8988T (cell line): ENCODE results near the gene LAMC1.
A peak's percentile ranks its signal among the peaks of the same experiment; 100 is the strongest.

Experiments
- DNase-seq: peaks from one replicate; pipeline ENCODE4 v3.0.0; 2011

Gene LAMC1

DNA sequence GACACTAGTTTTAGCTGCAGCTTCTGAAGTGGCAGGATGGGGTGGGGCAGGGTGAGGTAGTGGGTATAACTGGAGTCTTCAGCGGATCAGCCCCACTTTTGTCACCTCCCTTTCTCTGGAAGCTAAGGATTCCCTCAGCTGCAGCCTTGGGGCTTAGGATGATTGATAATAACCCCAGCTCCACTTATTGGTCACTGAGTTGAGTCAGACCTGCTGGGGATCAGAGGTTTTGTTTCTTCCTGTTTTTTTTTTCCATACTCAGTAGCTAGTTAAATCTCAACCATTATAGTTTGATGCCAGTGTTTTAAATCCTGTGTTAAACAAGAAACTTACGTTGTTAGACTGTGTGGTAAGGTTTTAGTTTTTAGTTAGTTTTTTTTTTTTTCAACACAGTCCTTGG is 57.2 kb downstream of the LAMC1 start:
- DNase-seq = no peak

DNA sequence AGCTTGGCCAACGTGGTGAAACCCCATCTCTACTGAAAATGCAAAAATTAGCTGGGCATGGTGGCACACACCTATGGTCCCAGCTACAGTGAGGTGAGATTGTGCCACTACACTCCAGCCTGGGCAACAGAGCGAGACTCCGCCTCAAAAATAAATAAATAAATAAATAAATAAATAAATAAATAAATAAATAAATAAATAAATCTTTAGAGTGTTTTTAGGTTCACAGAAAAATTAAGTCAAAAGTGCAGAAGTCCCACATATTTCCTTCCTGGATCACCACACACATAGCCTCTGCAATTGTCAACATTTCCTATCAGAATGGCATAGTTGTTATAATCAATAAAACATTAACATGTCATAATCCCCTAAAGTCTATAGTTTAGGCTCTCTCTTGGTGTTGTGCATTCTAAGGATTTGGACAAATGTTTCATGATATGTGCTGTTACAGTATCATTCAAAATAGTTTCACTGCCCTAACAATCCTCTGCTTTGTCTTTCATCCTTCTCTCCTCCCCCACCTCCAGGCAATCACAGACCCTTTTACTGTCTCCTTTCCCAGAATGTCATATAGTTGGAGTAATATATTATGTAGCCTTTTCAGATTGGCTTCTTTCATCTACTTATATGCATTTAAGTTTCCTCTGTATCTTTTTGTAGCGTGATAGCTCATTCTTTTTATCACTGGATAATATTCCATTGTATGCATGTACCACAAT is 58.3 kb downstream of the LAMC1 start:
- no peak for DNase-seq

DNA sequence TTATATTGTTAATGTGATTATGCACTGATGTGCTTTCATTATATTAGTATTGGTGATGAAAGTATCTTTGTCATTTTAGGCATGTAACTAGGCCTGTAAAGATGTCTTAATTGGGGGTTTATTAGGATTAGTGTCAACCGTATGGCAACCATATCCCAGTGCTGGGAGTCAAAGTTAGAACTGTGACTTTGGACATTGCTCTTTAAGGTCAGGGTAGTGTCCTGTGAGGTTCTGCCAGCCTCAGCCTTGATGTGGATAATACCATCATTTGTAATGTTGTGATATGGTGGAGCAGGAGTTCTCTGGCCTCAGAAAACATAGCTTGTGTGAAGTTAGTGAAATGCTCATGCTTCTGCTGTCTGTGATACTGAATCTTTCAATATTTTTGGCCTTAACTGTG is 59.4 kb downstream of the LAMC1 start:
- DNase-seq = no peak

DNA sequence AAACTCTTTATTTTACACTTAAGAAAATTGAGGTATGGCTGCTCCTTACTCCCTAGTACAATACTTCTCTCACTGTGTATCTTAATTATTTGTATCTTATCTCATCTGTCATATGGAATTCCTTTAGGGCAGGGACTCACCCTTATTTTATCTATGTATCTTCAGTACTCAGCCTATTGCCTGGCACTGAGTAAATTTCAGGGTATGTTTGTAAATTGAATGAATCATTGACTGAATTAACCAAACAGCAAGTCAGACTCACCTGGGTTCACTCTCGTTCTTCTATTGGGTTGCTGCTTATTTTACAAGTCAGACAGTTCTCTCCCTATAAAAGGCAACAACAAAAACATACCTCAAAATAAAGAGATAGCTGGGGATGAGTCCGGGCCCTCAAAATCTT is 63.8 kb downstream of the LAMC1 start:
- no peak for DNase-seq

DNA sequence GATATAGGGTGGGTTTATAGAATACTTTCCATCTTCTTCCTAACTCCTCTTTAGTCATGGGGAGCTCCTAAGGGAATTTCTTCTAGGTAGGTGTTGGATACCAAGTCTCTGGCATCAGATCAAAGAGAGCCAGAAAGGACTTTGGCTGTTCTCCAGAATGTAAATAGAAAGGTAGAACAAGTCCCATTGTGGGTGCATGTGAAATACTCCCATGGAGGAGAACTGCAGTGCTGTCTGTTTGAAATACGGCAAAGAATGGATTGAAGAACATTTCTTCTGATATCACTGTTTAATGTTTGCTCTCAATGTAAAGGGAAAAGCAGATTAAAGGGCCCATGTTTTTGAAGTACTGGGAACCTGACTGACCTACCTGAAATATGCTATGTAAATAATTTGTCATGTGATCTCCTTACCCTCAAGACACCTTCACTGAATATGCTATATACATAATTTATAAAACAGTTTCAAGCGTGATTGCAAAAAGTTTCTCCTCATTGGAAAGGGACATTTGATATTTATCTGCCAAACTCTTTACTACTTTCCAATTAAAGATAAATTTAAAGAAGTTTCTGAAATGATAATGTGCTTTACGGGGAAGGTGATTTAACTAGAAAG is 65.9 kb downstream of the LAMC1 start:
- no peak for DNase-seq

DNA sequence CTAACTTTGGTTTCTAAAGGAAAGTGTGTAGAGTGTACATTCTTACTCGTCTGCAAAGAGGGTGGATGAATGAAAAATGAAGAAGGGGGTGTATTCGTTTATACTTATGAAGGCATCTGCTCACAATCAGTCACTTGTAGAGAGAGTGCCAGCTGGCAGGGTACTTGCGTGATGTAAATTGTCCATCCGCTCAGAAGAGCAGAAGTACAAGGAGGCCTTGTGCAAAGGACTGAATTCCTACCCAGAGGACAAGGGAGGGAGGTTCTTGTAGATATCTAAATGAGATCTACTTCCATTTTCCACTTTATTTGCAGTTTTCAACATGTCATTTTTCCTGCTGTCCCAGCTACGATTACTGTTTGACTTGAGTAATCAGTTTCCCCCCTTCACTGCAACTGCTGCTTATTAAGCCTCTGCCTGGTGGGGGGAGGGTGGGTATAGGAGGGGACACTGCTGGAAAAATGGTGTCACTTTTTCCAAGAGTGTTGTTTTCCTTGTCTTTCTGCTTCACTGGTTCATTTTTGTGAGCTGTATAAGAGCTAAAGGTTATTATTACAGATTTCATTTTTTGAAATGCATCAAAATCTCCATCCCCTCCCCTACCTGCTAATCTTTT is 67.3 kb downstream of the LAMC1 start:
- DNase-seq = no peak

DNA sequence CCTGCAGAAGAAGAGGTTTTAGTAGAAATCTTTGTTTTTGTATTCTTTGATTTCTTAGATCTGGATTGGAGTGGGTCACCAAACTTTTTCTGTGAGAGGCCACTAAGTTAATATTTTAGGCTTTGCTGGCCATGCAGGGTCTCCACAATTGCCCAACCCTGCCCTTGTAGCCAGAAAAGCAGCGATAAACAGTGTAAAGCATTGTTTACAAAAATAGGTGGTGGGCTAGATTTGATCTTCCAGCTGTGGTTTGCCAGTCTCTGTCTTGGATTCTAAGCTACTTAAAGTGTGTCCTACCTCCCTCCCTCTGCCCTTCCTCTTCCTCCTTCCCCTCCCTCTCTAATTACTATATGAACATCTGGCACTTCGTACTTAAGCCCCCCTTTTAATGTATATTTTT is 68.0 kb downstream of the LAMC1 start:
- DNase-seq = no peak

DNA sequence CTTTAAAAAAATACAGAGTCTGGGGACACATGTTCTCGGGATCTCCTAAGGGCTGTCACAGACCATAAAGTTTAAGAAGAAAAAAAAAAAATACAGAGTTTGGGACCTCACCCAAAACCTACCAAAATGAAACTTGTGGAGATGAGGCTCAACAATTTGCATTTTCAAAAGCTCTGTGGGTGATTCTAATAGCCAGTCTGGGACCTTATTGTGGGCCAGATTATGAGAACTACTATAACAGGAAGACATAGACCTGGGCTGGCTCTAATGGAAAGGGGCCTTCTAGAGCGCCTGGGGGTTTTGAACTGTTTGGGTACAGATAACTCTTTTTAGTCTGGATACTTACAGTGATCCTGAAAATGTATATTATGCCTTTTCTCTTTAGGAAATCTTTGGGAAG is 69.1 kb downstream of the LAMC1 start:
- no peak for DNase-seq

DNA sequence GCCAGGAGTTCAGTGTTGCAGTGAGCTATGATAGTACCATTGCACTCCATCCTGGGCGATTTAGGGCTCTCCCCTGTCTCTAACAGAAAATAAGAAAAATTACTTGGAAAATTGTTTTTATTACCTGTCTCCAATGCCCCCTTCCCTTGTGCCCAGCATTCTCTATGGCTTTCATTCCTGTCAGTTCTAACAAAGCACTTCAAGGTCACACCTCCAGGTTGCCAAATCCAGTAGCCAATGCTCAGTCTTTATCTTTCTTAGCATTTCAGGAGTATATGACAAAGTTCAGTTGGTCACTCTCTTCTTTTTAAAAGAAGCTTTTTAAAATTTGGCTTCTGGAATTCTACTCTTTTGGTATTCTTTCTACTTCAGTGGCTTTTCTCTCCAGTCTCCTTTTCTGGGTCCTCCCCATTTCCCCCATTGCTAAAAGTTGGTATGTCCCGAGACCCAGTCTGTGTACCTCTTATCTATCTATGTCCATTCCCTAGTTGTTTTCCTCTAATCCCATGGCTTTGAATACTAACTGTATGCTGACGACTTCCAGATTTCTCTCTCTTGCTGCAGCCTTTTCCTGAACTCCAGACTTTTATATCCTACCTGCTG is 69.9 kb downstream of the LAMC1 start:
- no peak for DNase-seq

DNA sequence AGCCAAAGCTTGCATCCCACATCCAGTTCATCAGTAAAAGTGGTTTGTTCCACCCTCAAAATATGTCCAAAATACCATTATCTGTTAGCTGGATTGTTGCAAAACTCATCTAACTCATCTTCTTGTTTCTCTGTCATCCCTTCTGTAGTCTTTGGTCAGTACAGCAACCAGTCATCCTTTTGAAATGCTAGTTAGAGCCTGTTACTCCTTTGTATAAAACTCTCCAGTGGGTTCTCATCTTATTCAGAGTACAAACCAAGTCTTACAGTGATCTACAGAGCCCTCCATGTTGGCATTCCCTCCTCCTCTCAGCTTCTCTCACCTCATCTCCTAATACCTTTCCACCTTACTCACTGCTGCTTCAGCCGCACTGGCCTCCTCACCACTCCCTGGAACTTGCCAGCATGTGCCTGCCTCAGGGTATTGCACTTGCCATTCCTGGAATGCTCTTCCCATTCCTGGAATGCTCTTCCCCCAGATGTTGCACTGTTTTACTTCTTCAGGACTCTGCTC is 70.6 kb downstream of the LAMC1 start:
- peak; percentile 49 for DNase-seq

DNA sequence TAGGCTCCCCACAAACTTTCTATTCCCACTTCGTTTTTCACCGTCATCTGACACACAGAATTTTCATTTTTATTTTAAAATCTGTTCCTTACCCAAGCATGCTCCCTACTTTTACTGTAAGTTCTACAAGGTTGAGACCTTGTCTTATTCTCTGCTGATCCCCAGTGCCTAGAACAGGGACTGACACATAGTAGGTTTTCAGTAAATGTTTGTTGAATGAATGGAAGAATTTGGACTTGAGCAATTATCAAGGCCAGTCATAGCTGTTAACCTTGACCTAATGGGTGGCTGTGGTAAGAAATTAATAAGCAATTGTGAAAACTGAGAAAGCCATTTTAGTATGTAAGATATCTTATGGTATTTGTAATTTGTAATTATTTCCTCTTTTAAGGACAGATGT is 71.1 kb downstream of the LAMC1 start:
- no peak for DNase-seq

DNA sequence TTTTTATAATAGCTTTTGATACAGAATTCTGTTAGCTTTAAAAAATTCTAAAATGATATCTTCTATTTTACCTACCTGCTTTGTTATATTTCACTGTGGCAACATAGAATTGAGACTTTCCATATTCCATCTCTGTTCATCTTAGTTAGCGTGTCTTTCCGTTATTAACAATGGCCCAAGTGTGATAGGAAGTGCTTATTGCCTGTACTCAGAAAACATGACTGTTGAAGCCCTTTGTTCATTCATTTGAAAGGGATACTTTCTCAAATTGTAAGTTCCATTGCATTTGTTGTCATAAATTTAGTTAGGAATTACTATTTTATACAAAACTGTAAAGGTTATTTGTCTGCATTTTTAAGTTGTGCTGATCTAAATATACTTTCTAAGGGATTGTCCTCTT is 73.1 kb downstream of the LAMC1 start:
- DNase-seq = no peak

DNA sequence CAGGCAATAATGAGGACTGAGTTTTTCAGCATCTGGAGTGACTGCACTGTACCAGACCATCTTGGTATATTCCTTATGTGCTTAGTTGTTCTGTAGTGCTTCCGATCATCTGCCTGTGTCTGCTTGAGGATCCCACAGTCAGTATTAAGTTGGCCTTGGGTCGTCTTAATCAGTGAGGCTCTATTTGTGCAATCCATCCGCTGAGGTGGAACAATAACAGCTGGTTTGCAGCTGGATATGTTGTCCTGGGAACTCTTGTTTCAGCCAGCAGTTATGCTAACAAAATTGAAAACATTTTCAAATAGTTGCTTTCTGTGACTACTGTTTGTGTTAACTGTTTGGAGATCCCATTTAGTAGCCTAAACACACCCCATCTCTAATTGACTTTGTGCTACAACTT is 73.7 kb downstream of the LAMC1 start:
- no peak for DNase-seq

DNA sequence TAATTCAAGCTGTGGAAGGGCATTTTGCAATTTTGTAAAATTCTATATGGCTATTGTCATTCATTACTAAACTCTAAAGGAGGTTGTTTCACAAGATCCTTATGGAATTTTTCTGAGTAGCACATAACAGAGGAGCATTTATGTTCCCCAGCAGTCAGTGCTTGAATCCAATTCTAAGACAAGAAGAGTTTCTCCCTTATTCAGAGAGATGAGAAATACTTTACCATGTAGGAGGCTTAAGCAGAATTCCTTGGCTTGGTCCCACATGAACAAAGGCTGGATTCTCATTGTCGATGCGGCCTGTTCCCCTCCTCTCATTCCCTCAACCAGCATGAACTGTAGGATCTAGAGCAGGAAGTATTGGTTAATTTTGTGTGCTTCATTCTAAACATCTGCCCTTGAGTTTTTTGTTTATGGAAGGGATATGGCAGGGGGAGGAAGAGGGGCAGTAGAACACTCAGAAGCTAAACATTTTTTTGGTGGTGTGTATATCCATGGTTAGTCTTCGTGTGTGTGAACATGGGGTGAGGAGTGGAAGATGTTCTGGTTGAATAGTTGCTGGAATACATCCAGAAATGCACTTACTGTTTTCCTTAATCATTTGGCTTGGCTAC is 74.3 kb downstream of the LAMC1 start:
- no peak for DNase-seq

DNA sequence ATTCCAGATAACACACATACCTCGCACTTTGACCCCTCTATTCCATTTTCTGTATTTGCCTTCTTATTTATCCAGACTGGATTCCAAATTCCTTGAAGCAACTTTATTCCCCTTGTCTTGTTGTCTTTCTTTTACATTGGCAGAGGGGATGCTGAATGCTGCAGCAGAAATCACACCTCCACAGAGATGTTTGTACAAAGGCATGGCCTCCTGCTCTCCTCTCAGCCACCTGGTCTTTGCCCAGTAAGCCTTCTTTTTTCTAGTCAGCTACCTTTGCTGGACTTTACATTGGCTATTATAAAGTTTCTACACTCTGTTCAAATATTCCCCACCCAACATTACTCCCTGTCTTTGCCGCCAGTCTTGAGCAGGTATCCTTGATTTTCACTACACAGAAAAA is 75.1 kb downstream of the LAMC1 start:
- DNase-seq = no peak

DNA sequence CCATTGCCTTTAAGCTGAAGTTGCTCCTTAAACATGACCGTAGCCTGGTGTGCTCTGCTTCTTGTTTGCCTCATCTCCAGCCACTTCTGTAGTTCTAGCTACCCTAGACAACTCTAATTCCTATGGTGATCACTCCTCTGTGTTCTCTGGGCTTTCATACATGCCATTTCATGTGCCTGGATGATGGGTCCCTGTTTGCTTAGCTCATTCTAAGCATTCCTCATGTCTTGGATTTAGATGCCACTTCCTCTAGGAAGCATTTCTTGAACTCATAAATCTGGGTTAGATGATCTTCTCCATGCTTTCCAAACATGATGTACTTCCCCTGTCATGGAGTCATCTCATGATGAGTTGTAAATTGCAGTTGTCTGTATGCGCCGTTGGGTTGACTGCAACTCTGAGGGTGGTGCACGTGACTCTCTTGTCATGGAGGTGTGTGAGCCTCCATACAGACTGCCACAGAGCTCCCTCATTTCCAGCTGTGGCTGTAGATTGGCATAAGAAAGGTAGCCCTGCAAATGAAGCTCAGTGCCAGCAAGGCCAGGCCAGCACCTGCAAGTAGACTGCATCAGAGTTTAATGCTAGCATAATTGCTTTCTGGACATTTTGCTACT is 77.2 kb downstream of the LAMC1 start:
- DNase-seq = no peak

DNA sequence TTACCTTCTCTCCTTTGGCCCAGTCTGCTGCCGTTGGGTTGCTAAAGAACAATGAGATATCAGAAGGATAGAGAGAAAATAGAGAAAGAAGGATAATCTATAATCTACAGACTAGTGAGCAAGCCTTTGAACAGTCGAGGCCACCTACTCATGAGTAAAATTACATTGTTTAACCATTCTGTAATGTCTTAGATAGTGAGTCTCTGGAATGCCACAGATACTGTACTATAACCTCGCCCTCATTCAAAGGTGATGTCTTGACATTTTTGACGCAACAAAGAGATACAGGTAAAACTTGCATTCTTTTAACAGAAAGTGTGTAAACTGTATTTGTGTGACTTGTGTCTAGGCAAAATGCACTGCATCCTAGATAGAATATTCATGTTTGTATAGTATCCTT is 77.9 kb downstream of the LAMC1 start:
- no peak for DNase-seq

DNA sequence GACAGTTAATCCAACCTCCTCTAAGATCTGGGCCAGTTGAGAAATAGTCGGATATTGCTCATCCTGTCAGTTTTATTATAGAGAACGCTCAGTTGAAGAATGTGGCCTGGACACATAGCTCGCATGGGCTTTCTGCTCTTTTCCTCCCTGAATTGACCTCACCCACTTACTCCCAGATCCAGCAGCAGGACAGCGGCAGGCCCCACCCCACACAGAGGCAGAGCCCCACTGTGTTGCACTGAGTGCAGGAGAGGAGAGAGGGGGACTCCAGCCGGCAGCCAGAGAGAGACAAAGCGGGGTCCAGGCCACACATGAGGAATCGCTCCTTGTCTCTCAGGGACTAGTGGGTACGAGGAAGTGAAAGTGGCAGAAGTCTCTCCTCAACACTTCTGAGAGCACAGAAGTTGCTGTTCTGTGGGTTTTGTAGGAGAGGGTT is 78.6 kb downstream of the LAMC1 start:
- DNase-seq = no peak

DNA sequence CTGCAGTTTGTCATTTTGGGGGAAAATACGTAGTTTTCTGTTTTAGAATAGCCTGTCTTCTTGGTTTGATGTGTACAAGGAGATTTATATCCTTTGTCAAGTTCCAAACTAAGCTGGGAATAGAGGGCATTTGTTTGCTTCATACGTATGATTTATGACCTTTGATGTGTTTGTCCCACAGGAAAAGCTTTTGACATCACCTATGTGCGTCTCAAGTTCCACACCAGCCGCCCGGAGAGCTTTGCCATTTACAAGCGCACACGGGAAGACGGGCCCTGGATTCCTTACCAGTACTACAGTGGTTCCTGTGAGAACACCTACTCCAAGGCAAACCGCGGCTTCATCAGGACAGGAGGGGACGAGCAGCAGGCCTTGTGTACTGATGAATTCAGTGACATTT is 79.9 kb downstream of the LAMC1 start:
- no peak for DNase-seq

DNA sequence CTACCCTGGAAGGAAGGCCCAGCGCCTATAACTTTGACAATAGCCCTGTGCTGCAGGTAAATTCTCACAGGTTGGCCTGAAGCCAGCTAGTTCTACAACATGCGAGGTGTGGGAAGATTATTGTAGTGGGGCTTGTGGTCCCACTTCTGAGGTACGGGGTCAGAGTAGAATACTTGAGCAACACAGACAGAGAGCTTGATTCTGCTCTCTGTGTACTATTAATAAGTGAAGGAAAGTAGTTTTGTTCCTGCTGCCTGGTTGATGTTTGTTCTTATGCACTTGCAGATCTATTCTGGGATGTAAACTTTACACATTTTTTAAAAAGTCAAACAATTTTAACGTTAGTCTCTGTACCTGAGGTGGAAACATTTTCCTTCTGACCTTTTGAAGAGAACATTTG is 80.4 kb downstream of the LAMC1 start:
- no peak for DNase-seq

DNA sequence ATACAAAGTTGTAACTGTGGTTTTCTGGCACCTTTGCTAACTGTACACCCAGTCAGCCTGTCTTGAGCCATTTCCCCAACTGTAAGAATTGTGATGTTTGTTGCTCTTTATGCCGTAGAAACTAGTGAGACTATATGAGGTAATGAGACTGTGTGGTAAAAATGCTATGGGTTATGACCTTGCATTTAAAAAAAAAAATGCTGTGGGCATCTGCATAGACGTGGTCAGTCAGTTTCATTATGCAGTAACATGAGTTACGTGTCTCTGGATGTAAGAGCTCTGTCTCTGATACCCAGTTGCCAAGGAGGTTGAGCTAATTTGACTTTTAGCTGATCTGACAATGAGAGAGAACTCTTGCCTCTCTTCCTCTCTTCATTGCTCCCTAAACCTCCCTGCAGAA is 82.2 kb downstream of the LAMC1 start:
- DNase-seq = no peak

DNA sequence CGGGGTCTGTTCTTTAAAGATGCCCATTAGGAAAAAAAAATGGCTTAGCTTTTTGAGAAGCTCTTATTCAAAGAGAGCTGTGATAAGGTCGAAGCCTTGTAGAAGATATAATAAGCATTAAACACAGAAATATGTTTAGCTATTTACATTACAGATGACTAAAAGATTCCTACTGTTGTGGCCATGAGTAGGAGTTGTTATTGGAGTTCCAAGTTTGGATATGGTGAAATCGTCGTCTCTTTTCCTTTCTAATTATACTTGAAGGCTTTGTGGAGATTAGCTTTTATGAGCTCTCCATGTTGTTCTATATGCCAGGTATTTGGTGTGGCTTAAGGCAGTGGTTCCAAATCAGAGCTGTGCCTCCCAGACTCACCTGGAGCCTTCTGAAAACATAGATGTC is 82.9 kb downstream of the LAMC1 start:
- no peak for DNase-seq

DNA sequence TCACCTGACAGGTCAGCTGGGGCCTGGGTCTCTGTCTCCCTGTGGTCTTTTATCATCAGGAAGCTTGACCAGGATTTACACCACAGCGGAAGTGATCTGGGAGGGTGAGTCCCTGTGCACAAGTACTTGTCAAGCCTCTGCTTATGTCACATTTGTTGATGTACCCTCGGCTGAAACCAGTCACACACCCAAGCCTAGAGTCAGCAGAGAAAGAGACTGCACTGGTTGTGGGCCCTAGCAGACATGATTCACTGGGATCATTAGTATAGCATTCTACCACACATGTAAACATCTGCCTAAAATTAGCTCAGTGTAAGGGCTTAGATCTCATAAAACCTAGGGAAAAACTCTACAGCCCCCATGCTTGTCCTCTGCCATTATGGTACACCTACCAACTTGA is 83.5 kb downstream of the LAMC1 start:
- DNase-seq = no peak
